Left renal pelvis (tissue), 4 donors: ENCODE data around the gene RAD51B. TPM values are rescaled to one million over a fixed set of nuclear protein-coding genes. Genes with fewer than 3 reads are reported as not detected.

Experiments used
- DNase-seq, 4 donors: peaks; one replicate each; pipeline ENCODE4 v3.0.0-alpha.2; 2013; ENCODE audit warnings: low read depth in 4 of 4, low spot score in 3 of 4
- polyA plus RNA-seq, 4 donors: library from polyadenylated mRNA; unstranded; fragments of 120-200 nt; gene quantifications; one replicate each; pipeline ENCODE4 v1.2.1, GENCODE V29; 2013; ENCODE audit not compliant: insufficient read length in 4 of 4

Gene RAD51B
- polyA plus RNA-seq, 4 donors = 9.4 to 12.6 (median 11.6) TPM

GRCh38 chr14:68639758-68640574 lies 820.4 kb downstream of the RAD51B start:
- DNase-seq = no peak

GRCh38 chr14:68643673-68644072 lies 824.1 kb downstream of the RAD51B start:
- DNase-seq = no peak

GRCh38 chr14:68644101-68644500 lies 824.5 kb downstream of the RAD51B start:
- DNase-seq = no peak

GRCh38 chr14:68645371-68645770 lies 825.8 kb downstream of the RAD51B start:
- DNase-seq = no peak

GRCh38 chr14:68649476-68650189 lies 830.1 kb downstream of the RAD51B start:
- DNase-seq = no peak

GRCh38 chr14:68650404-68650994 lies 830.9 kb downstream of the RAD51B start:
- no peak for DNase-seq

GRCh38 chr14:68651075-68651474 lies 831.5 kb downstream of the RAD51B start:
- DNase-seq = no peak

GRCh38 chr14:68651652-68652432 lies 832.3 kb downstream of the RAD51B start:
- DNase-seq = no peak

GRCh38 chr14:68652433-68652690 lies 832.8 kb downstream of the RAD51B start:
- DNase-seq = no peak

- DNase-seq = no peak
These were observed 833.5 kb downstream of the RAD51B start for GRCh38 chr14:68653108-68653507.

GRCh38 chr14:68653804-68654203 lies 834.2 kb downstream of the RAD51B start:
- no peak for DNase-seq

- DNase-seq = no peak
These were observed 834.9 kb downstream of the RAD51B start for GRCh38 chr14:68654471-68654941.

- no peak for DNase-seq
These were observed 835.6 kb downstream of the RAD51B start for GRCh38 chr14:68655021-68655831.

GRCh38 chr14:68655911-68656316 lies 836.3 kb downstream of the RAD51B start:
- no peak for DNase-seq

GRCh38 chr14:68656452-68656851 lies 836.9 kb downstream of the RAD51B start:
- no peak for DNase-seq

- DNase-seq = no peak
These were observed 837.9 kb downstream of the RAD51B start for GRCh38 chr14:68657300-68658028.

- no peak for DNase-seq
These were observed 838.5 kb downstream of the RAD51B start for GRCh38 chr14:68658029-68658509.

- no peak for DNase-seq
These were observed 839.7 kb downstream of the RAD51B start for GRCh38 chr14:68658943-68659931.
